Stomach (tissue), 9 donors: Measurements from ENCODE around the gene SLC28A1. TPM values are rescaled to one million over a fixed set of nuclear protein-coding genes. Genes with fewer than 3 reads are reported as not detected.

ENCODE experiments used
- DNase-seq, 2 donors: peaks; one replicate each; pipeline versions ENCODE4 v3.0.0 to v3.0.0-alpha.2; 2013 to 2019
- H3K27ac ChIP-seq, 5 donors: fragments of 200-600 bp in 4 of 5; sonication (generic) in 4 of 5; one replicate each; pipeline ENCODE4 v1.5.1; 2013 to 2019; ENCODE audit warnings: mild to moderate bottlenecking in 1 of 5, moderate library complexity in 1 of 5
- H3K27me3 ChIP-seq, 3 donors: fragments of 200-600 bp; sonication (generic); one replicate each; pipeline ENCODE4 v1.5.1; 2017 to 2019; ENCODE audit warnings: mixed run types in 1 of 3
- H3K36me3 ChIP-seq, 4 donors: fragments of 200-600 bp; sonication (generic); 1 replicate in 3 of 4; 2 replicates in 1 of 4; pipeline ENCODE4 v1.5.1; 2016 to 2019
- H3K4me1 ChIP-seq, 4 donors: fragments of 200-600 bp; sonication (generic); one replicate each; pipeline ENCODE4 v1.5.1; 2016 to 2019
- H3K4me3 ChIP-seq, 4 donors: fragments of 200-600 bp; sonication (generic) in 3 of 4; one replicate each; pipeline ENCODE4 v1.5.1; 2016 to 2019; ENCODE audit warnings: mild to moderate bottlenecking in 1 of 4
- H3K9me3 ChIP-seq, 4 donors: fragments of 200-600 bp; sonication (generic); one replicate each; pipeline ENCODE4 v1.5.1; 2016 to 2019
- CTCF ChIP-seq, 7 experiments: fragments of 450-650 bp in 4 of 7; fragments of 200-600 bp in 3 of 7; sonication (generic) in 3 of 7; IDR thresholded peaks; one replicate each; pipeline ENCODE4 v1.5.1; 2016 to 2019; ENCODE audit warnings: antibody characterized with exemption in 7 of 7, control low read depth in 2 of 7, mild to moderate bottlenecking in 1 of 7
- EP300 ChIP-seq: sonication (generic); formaldehyde crosslinking; IDR thresholded peaks from one replicate; pipeline ENCODE4 v1.6.1; 2017; ENCODE audit warnings: antibody characterized with exemption
- POLR2A ChIP-seq, 4 donors: fragments of 450-650 bp; IDR thresholded peaks; one replicate each; pipeline ENCODE4 v1.6.1; 2016; ENCODE audit warnings: antibody characterized with exemption in 4 of 4, control low read depth in 2 of 4, mild to moderate bottlenecking in 1 of 4, moderate library complexity in 1 of 4
- POLR2AphosphoS5 ChIP-seq, 3 donors: sonication (generic); formaldehyde crosslinking; IDR thresholded peaks; one replicate each; pipeline ENCODE4 v1.6.1; 2016; ENCODE audit warnings: antibody characterized with exemption in 3 of 3
- WGBS, 5 donors: extraction: QIAGEN DNeasy Blood & Tissue Kit in 3 of 5; methylation state at CpG; one replicate each; pipeline versions ENCODE4 v1.1.5 to v1.1.7; 2013 to 2018; 5-methylcytosine and 5-hydroxymethylcytosine counted together
- intact Hi-C: fragments of 100-400 bp; cut with DNase I; formaldehyde crosslinking; loops from one replicate; pipeline ENCODE4 v1.15.1; 2023; ENCODE audit warnings: low total_unique reads
- polyA plus RNA-seq, 3 donors: library from polyadenylated mRNA; stranded (reverse); fragments of 200-250 nt; gene quantifications; one replicate each; pipeline ENCODE4 v1.2.3, GENCODE V29; 2013
- total RNA-seq, 5 donors: library from RNA; depleted of rRNA; stranded (reverse); fragments of >200 nt; gene quantifications; one replicate each; pipeline versions ENCODE4 v1.1.0 to v1.2.3, GENCODE V29; 2014 to 2016
- donor health status: healthy with polysubstance abuse.
- donor health status: Bipolar disorder and iron deficiency.
- donor health status: healthy.

SLC28A1 gene
- total and polyA plus RNA-seq, 8 donors: 0.92 TPM; not detected in 7

GRCh38 chr15:84909029-84909428, 24.6 kb downstream of the SLC28A1 start:
- no peak for DNase-seq
- Histone ChIP-seq H3K9me3 (no peaks in the 10 kb centered on the region), H3K4me3 (no peak overlapping the region), H3K27me3 (no peaks in the 10 kb centered on the region), H3K36me3 (no peaks in the 10 kb centered on the region), H3K27ac (no peak overlapping the region), H3K4me1 (peaks cover 15 to 32% (median 30%) of the 10 kb centered on the region in 4 donors)
- WGBS, 5 donors: 90 to 97% (median 95%) methylated on average over 3 of the region's 3 CpGs
- TF ChIP-seq POLR2A (IDR thresholded peaks at IDR 0.05) (no peak), POLR2AphosphoS5 (IDR thresholded peaks at IDR 0.05) (no peak), CTCF (IDR thresholded peaks at IDR 0.05) (no peak), EP300 (no peak)
- intact Hi-C loops: no loop called here

- WGBS, 5 donors: 87 to 95% (median 91%) methylated on average over 4 of the region's 4 CpGs
- Histone ChIP-seq H3K4me3 (no peak overlapping the region), H3K27ac (no peak overlapping the region), H3K27me3 (no peaks in the 10 kb centered on the region), H3K9me3 (no peaks in the 10 kb centered on the region), H3K36me3 (no peaks in the 10 kb centered on the region), H3K4me1 (peaks cover 15 to 39% (median 34%) of the 10 kb centered on the region in 4 donors)
- TF ChIP-seq POLR2AphosphoS5 (IDR thresholded peaks at IDR 0.05): no peak
- no peak for TF ChIP-seq EP300
- no peak for TF ChIP-seq CTCF (IDR thresholded peaks at IDR 0.05)
- TF ChIP-seq POLR2A (IDR thresholded peaks at IDR 0.05): no peak
- no peak for DNase-seq
- intact Hi-C loops: no loop called here
Measured at GRCh38 chr15:84909782-84910181, 25.3 kb downstream of the SLC28A1 start.

- Histone ChIP-seq H3K36me3 (no peaks in the 10 kb centered on the region), H3K4me1 (peaks cover 15 to 47% (median 41%) of the 10 kb centered on the region in 4 donors), H3K27me3 (no peaks in the 10 kb centered on the region), H3K27ac (peak overlapping the region in 4 of 5 donors; percentile 74 to 89 (median 84)), H3K4me3 (no peak overlapping the region), H3K9me3 (no peaks in the 10 kb centered on the region)
- TF ChIP-seq EP300 (no peak), POLR2AphosphoS5 (IDR thresholded peaks at IDR 0.05) (no peak), POLR2A (IDR thresholded peaks at IDR 0.05) (no peak)
- 81 to 92% (median 90%) methylated on average over 17 of the region's 17 CpGs for WGBS, 5 donors
- intact Hi-C loops: no loop called here
- DNase-seq: peak in 1 of 2 donors; percentile 26
Measured at GRCh38 chr15:84910928-84911623, 26.6 kb downstream of the SLC28A1 start.

GRCh38 chr15:84911879-84912660, 27.6 kb downstream of the SLC28A1 start:
- 17 to 29% (median 22%) methylated on average over 6 of the region's 6 CpGs for WGBS, 5 donors
- intact Hi-C loops: no loop called here
- Histone ChIP-seq H3K27ac (peak overlapping the region; percentile 41 to 89 (median 83)), H3K36me3 (no peaks in the 10 kb centered on the region), H3K27me3 (no peaks in the 10 kb centered on the region), H3K9me3 (no peaks in the 10 kb centered on the region), H3K4me1 (peaks cover 15 to 47% (median 41%) of the 10 kb centered on the region in 4 donors), H3K4me3 (no peak overlapping the region)
- DNase-seq: peak; percentile 83 to 84
- TF ChIP-seq POLR2AphosphoS5 (IDR thresholded peaks at IDR 0.05) (peak; percentile 35 to 86 (median 63)), CTCF (IDR thresholded peaks at IDR 0.05) (peak in 1 of 7 experiments; percentile 5), EP300 (no peak), POLR2A (IDR thresholded peaks at IDR 0.05) (no peak)
